GM12878 (cell line): ENCODE measurements around the gene SHISA9.

Experiments used
- EZH2 ChIP-seq: IDR thresholded peaks from 2 replicates; pipeline ENCODE4 v1.6.1; 2012; ENCODE audit warnings: low read depth, mild to moderate bottlenecking, control low read depth, inconsistent platforms, low read length, borderline replicate concordance; ENCODE audit not compliant: control insufficient read depth
- HDGF ChIP-seq: fragments of 450-650 bp; IDR thresholded peaks from 2 replicates; pipeline ENCODE4 v1.6.1; 2016; ENCODE audit warnings: antibody characterized with exemption
- POLR2AphosphoS5 ChIP-seq: IDR thresholded peaks from 2 replicates; pipeline ENCODE4 v1.6.1; 2011; ENCODE audit warnings: mild to moderate bottlenecking, low read length, inconsistent platforms
- SMAD1 ChIP-seq: fragments of 450-650 bp; IDR thresholded peaks from 2 replicates; pipeline ENCODE4 v1.6.1; 2018; ENCODE audit warnings: mild to moderate bottlenecking, low read depth; ENCODE audit not compliant: partially characterized antibody
- TCF3 ChIP-seq: IDR thresholded peaks from 2 replicates; pipeline ENCODE4 v1.6.1; 2012; ENCODE audit warnings: low read depth, mild to moderate bottlenecking, low read length, borderline replicate concordance; ENCODE audit not compliant: insufficient read depth
- ZBED1 ChIP-seq: IDR thresholded peaks from 2 replicates; pipeline ENCODE4 v1.6.1; 2016; ENCODE audit warnings: borderline replicate concordance
- ZNF622 ChIP-seq: fragments of 450-650 bp; IDR thresholded peaks from 2 replicates; pipeline ENCODE4 v1.6.1; 2017; ENCODE audit warnings: mild to moderate bottlenecking, inconsistent platforms
- TF ChIP-seq, protein P1 (sequence below), 3 experiments: IDR thresholded peaks in 2 of 3; conservative IDR thresholded peaks in 1 of 3; 2 replicates each; pipeline ENCODE4 v1.5.1; 2011; ENCODE audit warnings: low read depth in 3 of 3, low read length in 3 of 3, mild to moderate bottlenecking in 3 of 3, control low read depth in 2 of 3, moderate library complexity in 2 of 3, inconsistent platforms in 1 of 3, mixed read lengths in 1 of 3; ENCODE audit not compliant: control insufficient read depth in 2 of 3, insufficient read depth in 1 of 3; ENCODE audit errors: extremely low read depth in 1 of 3
- TF ChIP-seq, protein P2 (sequence below): fragments of 450-650 bp; IDR thresholded peaks from 2 replicates; pipeline ENCODE4 v1.6.1; 2017; ENCODE audit warnings: antibody characterized with exemption, mild to moderate bottlenecking, moderate library complexity
- TF ChIP-seq, protein P3 (sequence below): IDR thresholded peaks from 2 replicates; pipeline ENCODE4 v1.6.1; 2012; ENCODE audit warnings: mild to moderate bottlenecking, low read depth, low read length

DNA sequence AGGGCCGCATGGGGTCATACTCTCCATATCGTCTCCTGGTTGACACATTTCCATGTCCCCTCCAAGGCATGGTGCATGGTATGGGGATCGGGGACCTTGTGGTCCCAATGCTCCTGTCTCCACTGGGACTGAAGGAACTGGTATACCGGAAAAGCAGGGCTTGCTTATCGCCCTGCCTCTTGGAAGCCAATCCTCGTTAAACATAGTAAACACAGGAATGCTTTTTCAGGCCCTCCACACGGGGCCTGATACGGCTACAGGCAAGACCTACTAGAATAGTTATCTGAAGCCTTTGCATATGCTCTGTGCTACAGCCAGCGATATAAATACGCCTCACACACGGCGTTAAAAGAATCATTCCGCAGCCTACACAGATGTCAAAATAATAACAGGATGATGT is 159.5 kb downstream of the SHISA9 start:
- TF ChIP-seq, protein P1, sequence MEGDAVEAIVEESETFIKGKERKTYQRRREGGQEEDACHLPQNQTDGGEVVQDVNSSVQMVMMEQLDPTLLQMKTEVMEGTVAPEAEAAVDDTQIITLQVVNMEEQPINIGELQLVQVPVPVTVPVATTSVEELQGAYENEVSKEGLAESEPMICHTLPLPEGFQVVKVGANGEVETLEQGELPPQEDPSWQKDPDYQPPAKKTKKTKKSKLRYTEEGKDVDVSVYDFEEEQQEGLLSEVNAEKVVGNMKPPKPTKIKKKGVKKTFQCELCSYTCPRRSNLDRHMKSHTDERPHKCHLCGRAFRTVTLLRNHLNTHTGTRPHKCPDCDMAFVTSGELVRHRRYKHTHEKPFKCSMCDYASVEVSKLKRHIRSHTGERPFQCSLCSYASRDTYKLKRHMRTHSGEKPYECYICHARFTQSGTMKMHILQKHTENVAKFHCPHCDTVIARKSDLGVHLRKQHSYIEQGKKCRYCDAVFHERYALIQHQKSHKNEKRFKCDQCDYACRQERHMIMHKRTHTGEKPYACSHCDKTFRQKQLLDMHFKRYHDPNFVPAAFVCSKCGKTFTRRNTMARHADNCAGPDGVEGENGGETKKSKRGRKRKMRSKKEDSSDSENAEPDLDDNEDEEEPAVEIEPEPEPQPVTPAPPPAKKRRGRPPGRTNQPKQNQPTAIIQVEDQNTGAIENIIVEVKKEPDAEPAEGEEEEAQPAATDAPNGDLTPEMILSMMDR (IDR thresholded peaks at IDR 0.05 in 2 of 3, conservative IDR thresholded peaks at IDR 0.05 in 1 of 3; ENCODE audit: control insufficient read depth in 2 of 3, extremely low read depth in 1 of 3, insufficient read depth in 1 of 3, low read depth in 3 of 3, low read length in 3 of 3): no peak
- TF ChIP-seq EZH2 (no peak), ZNF622 (no peak), TCF3 (no peak), POLR2AphosphoS5 (no peak), ZBED1 (no peak), HDGF (no peak), SMAD1 (no peak)
- TF ChIP-seq, protein P2, sequence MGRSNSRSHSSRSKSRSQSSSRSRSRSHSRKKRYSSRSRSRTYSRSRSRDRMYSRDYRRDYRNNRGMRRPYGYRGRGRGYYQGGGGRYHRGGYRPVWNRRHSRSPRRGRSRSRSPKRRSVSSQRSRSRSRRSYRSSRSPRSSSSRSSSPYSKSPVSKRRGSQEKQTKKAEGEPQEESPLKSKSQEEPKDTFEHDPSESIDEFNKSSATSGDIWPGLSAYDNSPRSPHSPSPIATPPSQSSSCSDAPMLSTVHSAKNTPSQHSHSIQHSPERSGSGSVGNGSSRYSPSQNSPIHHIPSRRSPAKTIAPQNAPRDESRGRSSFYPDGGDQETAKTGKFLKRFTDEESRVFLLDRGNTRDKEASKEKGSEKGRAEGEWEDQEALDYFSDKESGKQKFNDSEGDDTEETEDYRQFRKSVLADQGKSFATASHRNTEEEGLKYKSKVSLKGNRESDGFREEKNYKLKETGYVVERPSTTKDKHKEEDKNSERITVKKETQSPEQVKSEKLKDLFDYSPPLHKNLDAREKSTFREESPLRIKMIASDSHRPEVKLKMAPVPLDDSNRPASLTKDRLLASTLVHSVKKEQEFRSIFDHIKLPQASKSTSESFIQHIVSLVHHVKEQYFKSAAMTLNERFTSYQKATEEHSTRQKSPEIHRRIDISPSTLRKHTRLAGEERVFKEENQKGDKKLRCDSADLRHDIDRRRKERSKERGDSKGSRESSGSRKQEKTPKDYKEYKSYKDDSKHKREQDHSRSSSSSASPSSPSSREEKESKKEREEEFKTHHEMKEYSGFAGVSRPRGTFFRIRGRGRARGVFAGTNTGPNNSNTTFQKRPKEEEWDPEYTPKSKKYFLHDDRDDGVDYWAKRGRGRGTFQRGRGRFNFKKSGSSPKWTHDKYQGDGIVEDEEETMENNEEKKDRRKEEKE: no peak
- TF ChIP-seq, protein P3, sequence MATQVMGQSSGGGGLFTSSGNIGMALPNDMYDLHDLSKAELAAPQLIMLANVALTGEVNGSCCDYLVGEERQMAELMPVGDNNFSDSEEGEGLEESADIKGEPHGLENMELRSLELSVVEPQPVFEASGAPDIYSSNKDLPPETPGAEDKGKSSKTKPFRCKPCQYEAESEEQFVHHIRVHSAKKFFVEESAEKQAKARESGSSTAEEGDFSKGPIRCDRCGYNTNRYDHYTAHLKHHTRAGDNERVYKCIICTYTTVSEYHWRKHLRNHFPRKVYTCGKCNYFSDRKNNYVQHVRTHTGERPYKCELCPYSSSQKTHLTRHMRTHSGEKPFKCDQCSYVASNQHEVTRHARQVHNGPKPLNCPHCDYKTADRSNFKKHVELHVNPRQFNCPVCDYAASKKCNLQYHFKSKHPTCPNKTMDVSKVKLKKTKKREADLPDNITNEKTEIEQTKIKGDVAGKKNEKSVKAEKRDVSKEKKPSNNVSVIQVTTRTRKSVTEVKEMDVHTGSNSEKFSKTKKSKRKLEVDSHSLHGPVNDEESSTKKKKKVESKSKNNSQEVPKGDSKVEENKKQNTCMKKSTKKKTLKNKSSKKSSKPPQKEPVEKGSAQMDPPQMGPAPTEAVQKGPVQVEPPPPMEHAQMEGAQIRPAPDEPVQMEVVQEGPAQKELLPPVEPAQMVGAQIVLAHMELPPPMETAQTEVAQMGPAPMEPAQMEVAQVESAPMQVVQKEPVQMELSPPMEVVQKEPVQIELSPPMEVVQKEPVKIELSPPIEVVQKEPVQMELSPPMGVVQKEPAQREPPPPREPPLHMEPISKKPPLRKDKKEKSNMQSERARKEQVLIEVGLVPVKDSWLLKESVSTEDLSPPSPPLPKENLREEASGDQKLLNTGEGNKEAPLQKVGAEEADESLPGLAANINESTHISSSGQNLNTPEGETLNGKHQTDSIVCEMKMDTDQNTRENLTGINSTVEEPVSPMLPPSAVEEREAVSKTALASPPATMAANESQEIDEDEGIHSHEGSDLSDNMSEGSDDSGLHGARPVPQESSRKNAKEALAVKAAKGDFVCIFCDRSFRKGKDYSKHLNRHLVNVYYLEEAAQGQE: no peak
